ENCODE data around the gene SIGLEC14. TPM values are rescaled to one million over a fixed set of nuclear protein-coding genes. Genes with fewer than 3 reads are reported as not detected.

SIGLEC14 gene
- total and polyA plus RNA-seq, 4 donors = 0.20 to 5.0 (median 2.3) TPM

- ATAC-seq (ENCODE audit: low FRiP score) (no peak), DNase-seq (no peak)
- intact Hi-C loops (cut with DNase I) = no loop called here
- Histone ChIP-seq H3K9me3 (ENCODE audit: control insufficient read depth, low read length) (no peaks in the 10 kb centered on the region), H3K27me3 (ENCODE audit: control insufficient read depth in 1 of 2, insufficient read depth in 2 of 2, low read length in 1 of 2) (no peaks in the 10 kb centered on the region), H3K4me3 (ENCODE audit: low read length in 2 of 2) (peak overlapping the region; percentile 55 to 86), H3K36me3 (ENCODE audit: control insufficient read depth in 1 of 2, insufficient read depth in 2 of 2, low read length in 1 of 2) (peaks cover 0 to 3% of the 10 kb centered on the region in 2 donors), H3K27ac (ENCODE audit: low read depth in 1 of 2, low read length in 2 of 2) (peak overlapping the region in 1 of 2 donors; percentile 14), H3K4me1 (ENCODE audit: control insufficient read depth in 1 of 2, insufficient read depth in 2 of 2, low read length in 2 of 2) (no peaks in the 10 kb centered on the region)
- WGBS, 2 donors = 3% methylated on average over 7 to 9 of the region's 9 CpGs
These were observed 44.5 kb upstream of the SIGLEC14 start for GRCh38 chr19:51691074-51691583.

GRCh38 chr19:51690454-51691073 lies 43.9 kb upstream of the SIGLEC14 start:
- H3K4me1 ChIP-seq (ENCODE audit: control insufficient read depth in 1 of 2, insufficient read depth in 2 of 2, low read length in 2 of 2) = no peaks in the 10 kb centered on the region
- intact Hi-C loops (cut with DNase I) = loop anchor here in 1 of 2 donors (1.0 kb wide), 1 partner anchor 13 kb away; no protein-coding TSS in a partner anchor
- H3K36me3 ChIP-seq (ENCODE audit: control insufficient read depth in 1 of 2, insufficient read depth in 2 of 2, low read length in 1 of 2) = peaks cover 0 to 3% of the 10 kb centered on the region in 2 donors
- ATAC-seq (ENCODE audit: low FRiP score) = peak; percentile 74
- H3K4me3 ChIP-seq (ENCODE audit: low read length in 2 of 2) = peak overlapping the region; percentile 55 to 86
- 0 to 1% methylated on average over 13 to 21 of the region's 21 CpGs for WGBS, 2 donors
- H3K27me3 ChIP-seq (ENCODE audit: control insufficient read depth in 1 of 2, insufficient read depth in 2 of 2, low read length in 1 of 2) = no peaks in the 10 kb centered on the region
- DNase-seq = peak; percentile 77 to 90
- H3K27ac ChIP-seq (ENCODE audit: low read depth in 1 of 2, low read length in 2 of 2) = peak overlapping the region; percentile 78 to 79
- H3K9me3 ChIP-seq (ENCODE audit: control insufficient read depth, low read length) = no peaks in the 10 kb centered on the region

- Histone ChIP-seq H3K27me3 (ENCODE audit: control insufficient read depth in 1 of 2, insufficient read depth in 2 of 2, low read length in 1 of 2) (no peaks in the 10 kb centered on the region), H3K4me1 (ENCODE audit: control insufficient read depth in 1 of 2, insufficient read depth in 2 of 2, low read length in 2 of 2) (no peaks in the 10 kb centered on the region), H3K36me3 (ENCODE audit: control insufficient read depth in 1 of 2, insufficient read depth in 2 of 2, low read length in 1 of 2) (no peaks in the 10 kb centered on the region), H3K27ac (ENCODE audit: low read depth in 1 of 2, low read length in 2 of 2) (peak overlapping the region; percentile 78 to 79), H3K9me3 (ENCODE audit: control insufficient read depth, low read length) (no peaks in the 10 kb centered on the region), H3K4me3 (ENCODE audit: low read length in 2 of 2) (peak overlapping the region; percentile 55 to 86)
- DNase-seq (peak; percentile 68 to 84), ATAC-seq (ENCODE audit: low FRiP score) (peak; percentile 1)
- intact Hi-C loops (cut with DNase I) = loop anchor here in 1 of 2 donors (1.0 to 10.0 kb wide), 2 partner anchors 13 to 355 kb away; no protein-coding TSS in a partner anchor
- WGBS, 2 donors = 0 to 2% methylated on average over 20 to 21 of the region's 21 CpGs
These were observed 43.3 kb upstream of the SIGLEC14 start for GRCh38 chr19:51689751-51690453.

GRCh38 chr19:51688671-51689571 lies 42.3 kb upstream of the SIGLEC14 start:
- WGBS, 2 donors = 1 to 2% methylated on average over 14 to 63 of the region's 63 CpGs

GRCh38 chr19:51687791-51688670 lies 41.4 kb upstream of the SIGLEC14 start:
- H3K9me3 ChIP-seq (ENCODE audit: control insufficient read depth, low read length) = no peaks in the 10 kb centered on the region
- no peaks in the 10 kb centered on the region for H3K36me3 ChIP-seq (ENCODE audit: control insufficient read depth in 1 of 2, insufficient read depth in 2 of 2, low read length in 1 of 2)
- H3K27me3 ChIP-seq (ENCODE audit: control insufficient read depth in 1 of 2, insufficient read depth in 2 of 2, low read length in 1 of 2) = no peaks in the 10 kb centered on the region
- ATAC-seq (ENCODE audit: low FRiP score) = peak; percentile 68
- no peaks in the 10 kb centered on the region for H3K4me1 ChIP-seq (ENCODE audit: control insufficient read depth in 1 of 2, insufficient read depth in 2 of 2, low read length in 2 of 2)
- H3K4me3 ChIP-seq (ENCODE audit: low read length in 2 of 2) = peak overlapping the region; percentile 22 to 42
- 2 to 4% methylated on average over 22 of the region's 22 CpGs for WGBS, 2 donors
- H3K27ac ChIP-seq (ENCODE audit: low read depth in 1 of 2, low read length in 2 of 2) = peak overlapping the region; percentile 34 to 79
- intact Hi-C loops (cut with DNase I) = loop anchor here in 1 of 2 donors (10.0 kb wide), 1 partner anchor 353 kb away; no protein-coding TSS in a partner anchor
- peak; percentile 82 to 88 for DNase-seq

More at GRCh38 chr19:51688671-51689571, 42.3 kb upstream of the SIGLEC14 start:
- ATAC-seq (ENCODE audit: low FRiP score) = peak; percentile 95
- DNase-seq = peak; percentile 94 to 98
- intact Hi-C loops (cut with DNase I) = loop anchor here in 1 of 2 donors (10.0 kb wide), 1 partner anchor 354 kb away; no protein-coding TSS in a partner anchor
- no peaks in the 10 kb centered on the region for H3K4me1 ChIP-seq (ENCODE audit: control insufficient read depth in 1 of 2, insufficient read depth in 2 of 2, low read length in 2 of 2)
- H3K36me3 ChIP-seq (ENCODE audit: control insufficient read depth in 1 of 2, insufficient read depth in 2 of 2, low read length in 1 of 2) = no peaks in the 10 kb centered on the region
- H3K4me3 ChIP-seq (ENCODE audit: low read length in 2 of 2) = peak overlapping the region; percentile 55 to 86
- no peaks in the 10 kb centered on the region for H3K9me3 ChIP-seq (ENCODE audit: control insufficient read depth, low read length)
- no peaks in the 10 kb centered on the region for H3K27me3 ChIP-seq (ENCODE audit: control insufficient read depth in 1 of 2, insufficient read depth in 2 of 2, low read length in 1 of 2)
- H3K27ac ChIP-seq (ENCODE audit: low read depth in 1 of 2, low read length in 2 of 2) = peak overlapping the region; percentile 79 to 84

- Histone ChIP-seq H3K36me3 (ENCODE audit: control insufficient read depth in 1 of 2, insufficient read depth in 2 of 2, low read length in 1 of 2) (no peaks in the 10 kb centered on the region), H3K27ac (ENCODE audit: low read depth in 1 of 2, low read length in 2 of 2) (no peak overlapping the region), H3K4me1 (ENCODE audit: control insufficient read depth in 1 of 2, insufficient read depth in 2 of 2, low read length in 2 of 2) (no peaks in the 10 kb centered on the region), H3K4me3 (ENCODE audit: low read length in 2 of 2) (no peak overlapping the region), H3K9me3 (ENCODE audit: control insufficient read depth, low read length) (no peaks in the 10 kb centered on the region), H3K27me3 (ENCODE audit: control insufficient read depth in 1 of 2, insufficient read depth in 2 of 2, low read length in 1 of 2) (no peaks in the 10 kb centered on the region)
- DNase-seq = no peak
- intact Hi-C loops (cut with DNase I) = loop anchor here in 1 of 2 donors (10.0 kb wide), 1 partner anchor 351 kb away; no protein-coding TSS in a partner anchor
- 65 to 71% methylated on average over 2 of the region's 2 CpGs for WGBS, 2 donors
- ATAC-seq (ENCODE audit: low FRiP score) = no peak
These were observed 39.5 kb upstream of the SIGLEC14 start for GRCh38 chr19:51686171-51686570.

- H3K4me1 ChIP-seq (ENCODE audit: control insufficient read depth in 1 of 2, insufficient read depth in 2 of 2, low read length in 2 of 2) = no peaks in the 10 kb centered on the region
- DNase-seq = no peak
- no peaks in the 10 kb centered on the region for H3K27me3 ChIP-seq (ENCODE audit: control insufficient read depth in 1 of 2, insufficient read depth in 2 of 2, low read length in 1 of 2)
- H3K27ac ChIP-seq (ENCODE audit: low read depth in 1 of 2, low read length in 2 of 2) = no peak overlapping the region
- ATAC-seq (ENCODE audit: low FRiP score) = no peak
- H3K36me3 ChIP-seq (ENCODE audit: control insufficient read depth in 1 of 2, insufficient read depth in 2 of 2, low read length in 1 of 2) = no peaks in the 10 kb centered on the region
- intact Hi-C loops (cut with DNase I) = loop anchor here in 1 of 2 donors (10.0 kb wide), 1 partner anchor 347 kb away; no protein-coding TSS in a partner anchor
- WGBS, 2 donors = 71 to 73% methylated on average over 3 of the region's 3 CpGs
- no peak overlapping the region for H3K4me3 ChIP-seq (ENCODE audit: low read length in 2 of 2)
- peaks cover 3% of the 10 kb centered on the region for H3K9me3 ChIP-seq (ENCODE audit: control insufficient read depth, low read length)
These were observed 34.8 kb upstream of the SIGLEC14 start for GRCh38 chr19:51681286-51681941.
